ENCODE results near the gene ZNF697. TPM values are rescaled to one million over a fixed set of nuclear protein-coding genes. Genes with fewer than 3 reads are reported as not detected.
A peak's percentile ranks its signal among the peaks of the same experiment; 100 is the strongest.
"Not testable (repeated sequence)": the region's sequence is repeated elsewhere in the genome, so short reads cannot be mapped to it uniquely, and the experiment has no call there.

ZNF697 gene
- 10 to 100 TPM; 17.4 to 25.6 TPM for total RNA-seq

GRCh38 chr1:119647734-119648619, at the start of gene ZNF697:
Gene ZNF697 (minus strand): TSS chr1:119648266. CDS start chr1:119626100, 22,166 bp downstream.
- Histone ChIP-seq H3K4me3 (peak within 1 kb of the TSS; percentile 86 to 88), H3K36me3 (no peaks in the 10 kb centered on the region), H3K9me3 (no peaks in the 10 kb centered on the region), H3K4me1 (replicated peaks) (no peaks in the 10 kb centered on the region), H3K27ac (peak within 1 kb of the TSS; percentile 91 to 93), H3K27me3 (replicated peaks; ENCODE audit: insufficient read depth) (no peaks in the 10 kb centered on the region)
- peak; percentile 98 for DNase-seq (ENCODE audit: low spot score)
- TF ChIP-seq, protein P1, sequence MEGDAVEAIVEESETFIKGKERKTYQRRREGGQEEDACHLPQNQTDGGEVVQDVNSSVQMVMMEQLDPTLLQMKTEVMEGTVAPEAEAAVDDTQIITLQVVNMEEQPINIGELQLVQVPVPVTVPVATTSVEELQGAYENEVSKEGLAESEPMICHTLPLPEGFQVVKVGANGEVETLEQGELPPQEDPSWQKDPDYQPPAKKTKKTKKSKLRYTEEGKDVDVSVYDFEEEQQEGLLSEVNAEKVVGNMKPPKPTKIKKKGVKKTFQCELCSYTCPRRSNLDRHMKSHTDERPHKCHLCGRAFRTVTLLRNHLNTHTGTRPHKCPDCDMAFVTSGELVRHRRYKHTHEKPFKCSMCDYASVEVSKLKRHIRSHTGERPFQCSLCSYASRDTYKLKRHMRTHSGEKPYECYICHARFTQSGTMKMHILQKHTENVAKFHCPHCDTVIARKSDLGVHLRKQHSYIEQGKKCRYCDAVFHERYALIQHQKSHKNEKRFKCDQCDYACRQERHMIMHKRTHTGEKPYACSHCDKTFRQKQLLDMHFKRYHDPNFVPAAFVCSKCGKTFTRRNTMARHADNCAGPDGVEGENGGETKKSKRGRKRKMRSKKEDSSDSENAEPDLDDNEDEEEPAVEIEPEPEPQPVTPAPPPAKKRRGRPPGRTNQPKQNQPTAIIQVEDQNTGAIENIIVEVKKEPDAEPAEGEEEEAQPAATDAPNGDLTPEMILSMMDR (IDR thresholded peaks at IDR 0.05), result peak in 2 of 4 experiments; percentile 49 to 51
- peak; percentile 66 for TF ChIP-seq POLR2A (IDR thresholded peaks at IDR 0.05)
- TF ChIP-seq POLR2AphosphoS5 (IDR thresholded peaks at IDR 0.05), result peak; percentile 87
- under 1% methylated on average over 77 of the region's 81 CpGs for WGBS
- intact Hi-C loops (cut with DNase I), result loop anchor here (5.0 kb wide), 1 partner anchor 506 kb away; the partner anchor contains the start of gene WARS2

GRCh38 chr1:119697598-119697997, 49.5 kb upstream of the ZNF697 start:
- intact Hi-C loops (cut with DNase I), result no loop called here
- WGBS, result 38% methylated on average over 3 of the region's 3 CpGs
- Histone ChIP-seq H3K9me3 (no peaks in the 10 kb centered on the region), H3K4me1 (replicated peaks) (no peaks in the 10 kb centered on the region), H3K27ac (no peak overlapping the region), H3K36me3 (no peaks in the 10 kb centered on the region), H3K27me3 (replicated peaks; ENCODE audit: insufficient read depth) (no peaks in the 10 kb centered on the region), H3K4me3 (no peak overlapping the region)
- DNase-seq (ENCODE audit: low spot score), result no peak
- TF ChIP-seq, protein P1 (IDR thresholded peaks at IDR 0.05), result no peak
- TF ChIP-seq POLR2A (IDR thresholded peaks at IDR 0.05) (no peak), POLR2AphosphoS5 (IDR thresholded peaks at IDR 0.05) (no peak)

DNA sequence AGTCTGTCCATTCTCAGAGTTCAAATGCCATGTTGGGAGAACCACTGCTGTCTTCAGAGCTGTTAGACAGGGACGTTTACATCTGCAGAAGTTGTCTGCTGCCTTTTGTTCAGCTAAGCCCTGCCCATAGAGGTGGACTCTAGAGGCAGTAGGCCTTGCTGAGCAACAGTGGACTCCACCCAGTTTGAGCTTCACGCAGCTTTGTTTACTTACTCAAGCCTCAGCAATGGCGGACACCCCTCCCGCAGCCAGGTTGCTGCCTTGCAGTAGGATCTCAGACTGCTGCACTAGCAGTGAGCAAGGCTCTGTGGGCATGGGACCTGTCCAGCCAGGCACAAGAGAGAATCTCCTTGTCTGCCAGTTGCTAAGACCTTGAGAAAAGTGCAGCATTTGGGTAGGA, 48.8 kb upstream of the ZNF697 start:
- peak; percentile 11 for DNase-seq (ENCODE audit: low spot score)
- H3K4me3 ChIP-seq; H3K4me1 ChIP-seq (replicated peaks); H3K9me3 ChIP-seq; H3K27me3 ChIP-seq (replicated peaks; ENCODE audit: insufficient read depth); H3K36me3 ChIP-seq; intact Hi-C loops (cut with DNase I): not testable (repeated sequence)
- peak overlapping the region in 1 of 2 donors; percentile 26 for H3K27ac ChIP-seq
- 48% methylated on average over 4 of the region's 4 CpGs for WGBS

- Histone ChIP-seq H3K36me3 (no peaks in the 10 kb centered on the region), H3K9me3 (no peaks in the 10 kb centered on the region), H3K27ac (no peak overlapping the region), H3K4me3 (no peak overlapping the region), H3K4me1 (replicated peaks) (peaks cover 7% of the 10 kb centered on the region), H3K27me3 (replicated peaks; ENCODE audit: insufficient read depth) (no peaks in the 10 kb centered on the region)
- TF ChIP-seq POLR2A (IDR thresholded peaks at IDR 0.05) (no peak), POLR2AphosphoS5 (IDR thresholded peaks at IDR 0.05) (no peak)
- TF ChIP-seq, protein P1 (IDR thresholded peaks at IDR 0.05), result no peak
- DNase-seq (ENCODE audit: low spot score), result no peak
- intact Hi-C loops (cut with DNase I), result no loop called here
Observed at GRCh38 chr1:119689511-119689910, 41.4 kb upstream of the ZNF697 start.

- intact Hi-C loops (cut with DNase I), result no loop called here
- Histone ChIP-seq H3K4me1 (replicated peaks) (peaks cover 7% of the 10 kb centered on the region), H3K27ac (no peak overlapping the region), H3K36me3 (no peaks in the 10 kb centered on the region), H3K27me3 (replicated peaks; ENCODE audit: insufficient read depth) (no peaks in the 10 kb centered on the region), H3K4me3 (no peak overlapping the region), H3K9me3 (no peaks in the 10 kb centered on the region)
- DNase-seq (ENCODE audit: low spot score), result peak; percentile 11
- TF ChIP-seq POLR2A (IDR thresholded peaks at IDR 0.05), result no peak
- TF ChIP-seq, protein P1 (IDR thresholded peaks at IDR 0.05), result no peak
- no peak for TF ChIP-seq POLR2AphosphoS5 (IDR thresholded peaks at IDR 0.05)
Observed at GRCh38 chr1:119688810-119689209, 40.7 kb upstream of the ZNF697 start.

Data from prostate gland (tissue), 2 donors.